BLaER1 (cell line): ENCODE results near the gene VPS26B.
"Not testable (repeated sequence)": the region's sequence is repeated elsewhere in the genome, so short reads cannot be mapped to it uniquely, and the experiment has no call there.

ENCODE experiments used
- H3K27ac ChIP-seq: shearing (Covaris generic); formaldehyde crosslinking; 2 replicates; pipeline ENCODE4 v1.8.1; 2022
- H3K27me3 ChIP-seq: shearing (Covaris generic); formaldehyde crosslinking; 2 replicates; pipeline ENCODE4 v1.8.1; 2022
- H3K36me3 ChIP-seq: shearing (Covaris generic); formaldehyde crosslinking; 2 replicates; pipeline ENCODE4 v1.8.1; 2022
- H3K4me1 ChIP-seq: shearing (Covaris generic); formaldehyde crosslinking; 2 replicates; pipeline ENCODE4 v1.8.1; 2022
- H3K4me2 ChIP-seq: shearing (Covaris generic); formaldehyde crosslinking; 2 replicates; pipeline ENCODE4 v1.8.1; 2022
- H3K4me3 ChIP-seq: shearing (Covaris generic); formaldehyde crosslinking; 2 replicates; pipeline ENCODE4 v1.8.1; 2022
- H3K9ac ChIP-seq: shearing (Covaris generic); formaldehyde crosslinking; 2 replicates; pipeline ENCODE4 v1.8.1; 2022
- H3K9me3 ChIP-seq: shearing (Covaris generic); formaldehyde crosslinking; 2 replicates; pipeline ENCODE4 v1.8.1; 2022
- H4K20me1 ChIP-seq: shearing (Covaris generic); formaldehyde crosslinking; 2 replicates; pipeline ENCODE4 v1.8.1; 2022
- Cebpa-rat ChIP-seq: shearing (Covaris generic); IDR thresholded peaks from 2 replicates; pipeline ENCODE4 v1.8.1; 2022

VPS26B gene

DNA sequence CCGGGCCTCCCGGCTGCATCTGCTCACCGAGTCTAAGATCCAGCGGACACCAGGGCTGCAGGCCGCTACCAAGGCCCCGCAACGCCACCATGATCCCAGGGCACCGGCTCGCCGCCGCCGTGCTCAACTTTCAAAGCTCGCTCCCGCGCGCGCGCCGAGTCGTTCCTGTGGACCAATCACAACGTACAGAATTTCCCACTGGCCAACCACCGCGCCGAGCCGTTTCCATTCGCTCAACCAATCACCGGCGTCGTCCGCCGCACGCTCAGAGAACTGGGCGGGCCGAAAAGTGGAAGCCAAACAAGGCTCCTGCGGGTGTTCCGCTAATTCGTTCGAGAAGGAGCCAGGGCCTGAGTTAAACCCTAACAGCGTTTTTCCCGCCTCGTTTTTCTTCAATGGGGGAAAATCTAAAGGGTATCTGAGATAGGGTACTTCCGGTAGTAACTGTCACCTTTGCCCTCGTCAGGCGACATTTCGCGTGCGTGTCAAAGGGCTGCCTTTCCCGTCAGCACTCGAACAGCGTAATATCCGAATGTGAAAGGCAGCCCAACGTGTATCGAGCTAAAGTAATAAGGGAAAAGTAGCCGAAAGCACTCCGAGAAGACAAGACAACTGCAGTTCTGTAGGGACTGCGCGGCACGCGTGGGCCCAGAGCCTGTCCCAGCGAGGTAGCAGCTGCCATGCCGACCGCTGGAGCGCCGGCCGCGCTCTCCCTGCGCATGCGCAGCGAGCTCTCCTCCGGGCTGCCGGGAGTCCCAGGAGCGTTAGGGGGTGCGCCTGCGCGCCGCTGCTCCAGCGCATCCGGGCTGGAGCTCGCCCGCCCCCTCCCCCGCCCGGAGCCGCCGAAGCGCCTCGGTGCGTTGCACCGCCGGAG, at the start of gene VPS26B, which contains the start of gene NCAPD3:
VPS26B (plus strand) TSS at position 836 of the 874 bp plus-strand sequence. CDS start 452 bp downstream, outside the sequence.
NCAPD3 (minus strand) TSS at position 132 of the 874 bp plus-strand sequence; CDS start at position 91, 41 bp downstream.
- peak within 1 kb of the TSS; percentile 79 for H3K27ac ChIP-seq
- peaks cover 62% of the 10 kb centered on the region for H3K4me1 ChIP-seq
- H3K9me3 ChIP-seq = no peaks in the 10 kb centered on the region
- H4K20me1 ChIP-seq = peaks cover 82% of the 10 kb centered on the region
- H3K27me3 ChIP-seq = peaks cover 29% of the 10 kb centered on the region
- TF ChIP-seq Cebpa-rat = no peak
- H3K36me3 ChIP-seq = peaks cover 16% of the 10 kb centered on the region
- peak within 1 kb of the TSS; percentile 83 for H3K9ac ChIP-seq
- peak within 1 kb of the TSS; percentile 91 for H3K4me3 ChIP-seq
- peak within 1 kb of the TSS; percentile 99 for H3K4me2 ChIP-seq

DNA sequence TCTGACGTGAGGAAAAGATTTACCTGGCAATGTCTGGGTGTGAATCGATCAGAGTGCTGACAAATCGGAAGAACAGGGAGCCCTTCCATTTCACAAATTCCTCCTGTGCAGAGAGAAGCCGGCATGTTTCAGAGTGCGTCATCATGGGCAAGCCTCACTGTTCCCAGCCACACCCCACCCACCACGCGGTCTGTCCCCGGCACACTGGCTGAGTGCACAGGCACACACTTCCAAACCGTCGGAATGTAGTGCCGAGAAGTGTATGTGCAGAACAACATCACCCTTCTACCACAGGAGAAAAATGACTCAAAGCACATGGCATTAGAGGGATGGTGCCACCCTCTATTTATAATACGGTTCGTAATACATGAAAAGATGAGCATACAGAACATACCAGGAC, 48.2 kb upstream of the VPS26B start:
- Histone ChIP-seq H3K9ac (no peak overlapping the region), H3K9me3 (no peaks in the 10 kb centered on the region), H3K4me1 (no peaks in the 10 kb centered on the region), H3K27ac (no peak overlapping the region), H3K36me3 (peaks cover 97% of the 10 kb centered on the region), H3K4me3 (no peak overlapping the region), H4K20me1 (no peaks in the 10 kb centered on the region), H3K4me2 (no peak overlapping the region), H3K27me3 (no peaks in the 10 kb centered on the region)
- TF ChIP-seq Cebpa-rat = no peak

DNA sequence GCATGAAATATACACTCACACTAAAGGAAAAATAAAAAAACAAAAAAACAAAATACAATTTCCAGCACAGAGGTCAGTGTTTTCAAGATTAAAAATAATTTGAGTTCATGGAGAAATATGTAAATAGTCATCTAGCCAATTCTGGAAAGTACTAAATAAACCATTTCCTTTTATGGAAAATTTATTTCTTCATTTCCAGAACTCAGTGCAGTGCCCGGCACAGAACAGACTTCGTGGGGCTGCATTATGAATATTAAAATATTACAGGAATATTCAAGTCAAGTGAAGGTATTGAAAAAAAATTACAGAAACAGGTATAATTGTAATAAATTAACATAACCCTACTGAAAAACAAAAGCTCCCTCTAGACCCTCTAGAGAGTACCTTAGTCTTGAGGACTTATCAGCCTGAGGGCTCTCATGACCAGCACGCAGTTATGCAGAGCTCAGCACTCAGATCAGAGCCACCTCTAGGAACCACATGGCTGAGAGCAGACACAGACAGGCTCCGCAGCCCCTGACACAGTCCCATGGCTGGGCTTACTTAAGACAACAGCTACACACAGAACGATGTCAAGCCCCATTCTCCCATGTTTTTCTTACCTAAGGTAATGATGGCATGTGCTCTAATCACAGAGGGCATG, 46.3 kb upstream of the VPS26B start:
- H3K9ac ChIP-seq = no peak overlapping the region
- H4K20me1 ChIP-seq = no peaks in the 10 kb centered on the region
- no peaks in the 10 kb centered on the region for H3K4me1 ChIP-seq
- no peak for TF ChIP-seq Cebpa-rat
- H3K4me2 ChIP-seq = no peak overlapping the region
- H3K36me3 ChIP-seq = peaks cover 97% of the 10 kb centered on the region
- no peak overlapping the region for H3K4me3 ChIP-seq
- H3K27ac ChIP-seq = no peak overlapping the region
- no peaks in the 10 kb centered on the region for H3K27me3 ChIP-seq
- H3K9me3 ChIP-seq = no peaks in the 10 kb centered on the region

DNA sequence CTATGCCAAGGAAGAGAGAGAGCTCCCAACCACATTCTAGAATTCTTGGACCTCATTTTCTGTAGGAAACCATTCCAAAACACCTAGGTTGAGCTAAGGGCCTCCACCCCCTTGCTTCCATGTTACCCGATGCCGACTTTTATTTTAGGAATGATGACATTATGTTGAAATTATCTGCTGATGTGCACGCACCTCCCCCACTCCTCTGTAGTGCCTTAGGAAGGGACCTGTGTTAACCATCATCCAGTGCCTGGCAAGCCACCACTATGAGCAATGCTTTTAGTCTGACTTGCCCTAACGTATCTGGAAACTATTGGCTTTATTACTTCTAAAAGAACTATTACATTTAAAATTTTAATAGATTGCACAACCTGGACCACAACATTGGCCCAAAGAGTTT, 42.8 kb upstream of the VPS26B start:
- no peak for TF ChIP-seq Cebpa-rat
- Histone ChIP-seq H3K27ac (no peak overlapping the region), H3K9ac (no peak overlapping the region), H3K4me2 (no peak overlapping the region), H4K20me1 (no peaks in the 10 kb centered on the region), H3K27me3 (no peaks in the 10 kb centered on the region), H3K9me3 (no peaks in the 10 kb centered on the region), H3K36me3 (peaks cover 95% of the 10 kb centered on the region), H3K4me1 (no peaks in the 10 kb centered on the region), H3K4me3 (no peak overlapping the region)

DNA sequence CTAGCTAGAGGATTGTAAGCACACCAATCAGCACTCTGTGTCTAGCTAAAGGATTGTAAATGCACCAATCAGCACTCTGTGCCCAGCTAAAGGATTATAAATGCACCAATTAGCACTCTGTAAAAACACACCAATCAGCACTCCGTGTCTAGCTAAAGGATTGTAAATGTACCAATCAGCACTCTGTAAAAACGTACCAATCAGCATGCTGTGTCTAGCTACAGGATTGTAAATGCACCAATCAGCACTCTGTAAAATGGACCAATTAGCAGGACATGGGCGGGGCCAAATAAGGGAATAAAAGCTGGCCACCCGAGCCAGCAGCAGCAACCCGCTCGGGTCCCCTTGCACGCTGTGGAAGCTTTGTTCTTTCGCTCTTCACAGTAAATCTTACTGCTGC, 36.4 kb upstream of the VPS26B start:
- not testable (repeated sequence) for H3K4me3 ChIP-seq, H3K4me1 ChIP-seq, H3K9ac ChIP-seq, H3K27ac ChIP-seq, H3K27me3 ChIP-seq, H4K20me1 ChIP-seq, H3K4me2 ChIP-seq
- Histone ChIP-seq H3K36me3 (peaks cover 93% of the 10 kb centered on the region), H3K9me3 (peaks cover 22% of the 10 kb centered on the region)

DNA sequence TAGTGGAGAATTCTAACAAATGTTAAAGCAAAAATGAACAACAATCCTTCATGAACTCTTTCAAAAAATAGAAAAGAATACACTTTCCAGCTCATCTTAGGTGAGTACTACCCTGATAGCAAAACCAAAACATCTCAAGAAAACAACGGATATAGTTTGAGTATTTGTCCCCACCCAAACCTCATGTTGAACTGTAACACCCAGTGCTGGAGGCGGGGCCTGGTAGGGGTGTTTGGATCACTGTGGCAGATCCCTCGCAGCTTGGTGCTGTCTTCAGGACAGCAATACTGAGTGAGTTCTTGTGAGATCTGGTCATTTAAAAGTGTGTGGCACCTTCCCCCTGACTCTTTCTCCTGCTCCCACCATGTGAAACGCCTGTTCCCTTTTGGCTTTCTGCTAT, 27.7 kb upstream of the VPS26B start:
- no peaks in the 10 kb centered on the region for H3K4me1 ChIP-seq
- H3K4me2 ChIP-seq = no peak overlapping the region
- no peaks in the 10 kb centered on the region for H3K27me3 ChIP-seq
- no peak overlapping the region for H3K9ac ChIP-seq
- no peak overlapping the region for H3K27ac ChIP-seq
- H3K9me3 ChIP-seq = no peaks in the 10 kb centered on the region
- no peak for TF ChIP-seq Cebpa-rat
- peaks cover 92% of the 10 kb centered on the region for H3K36me3 ChIP-seq
- H4K20me1 ChIP-seq = no peaks in the 10 kb centered on the region
- no peak overlapping the region for H3K4me3 ChIP-seq

DNA sequence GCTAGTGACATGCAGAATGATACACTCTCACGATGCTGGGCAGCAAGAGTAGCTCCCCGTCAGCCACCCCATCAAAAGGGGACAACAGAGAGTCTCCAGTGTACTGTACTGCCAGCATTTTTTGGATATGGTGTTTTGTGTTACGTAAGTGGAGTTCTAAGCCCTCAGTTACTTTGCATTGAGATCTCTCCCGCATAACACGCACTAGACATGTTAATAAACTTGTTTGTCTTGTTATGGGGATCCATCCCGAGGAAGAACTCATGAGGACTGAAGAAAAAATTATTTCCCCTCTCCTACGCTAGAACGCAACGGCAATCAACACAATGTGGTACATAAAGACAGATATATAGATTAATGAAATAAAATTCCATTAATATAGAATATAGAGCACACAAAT, 24.9 kb upstream of the VPS26B start:
- no peaks in the 10 kb centered on the region for H4K20me1 ChIP-seq
- no peak for TF ChIP-seq Cebpa-rat

DNA sequence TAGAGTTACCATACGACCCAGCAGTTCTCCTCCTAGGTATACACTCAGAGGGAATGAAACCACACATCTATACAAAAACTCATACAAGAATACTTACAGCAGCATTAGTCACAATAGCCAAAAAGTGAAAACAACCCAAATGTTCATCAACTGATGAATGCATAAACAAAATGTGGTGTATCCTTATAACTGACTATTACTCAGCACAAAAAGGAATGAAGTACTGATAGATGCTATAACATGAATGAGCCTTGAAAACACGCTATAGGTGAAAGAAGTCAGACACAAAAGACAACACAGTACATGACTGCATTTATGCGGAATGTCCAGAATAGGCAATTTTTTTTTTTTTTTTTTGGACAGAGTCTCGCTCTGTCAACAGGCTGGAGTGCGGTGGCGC, 23.8 kb upstream of the VPS26B start:
- H3K4me3 ChIP-seq = no peak overlapping the region
- no peaks in the 10 kb centered on the region for H3K4me1 ChIP-seq
- H3K9ac ChIP-seq = no peak overlapping the region
- H3K27ac ChIP-seq = no peak overlapping the region
- no peaks in the 10 kb centered on the region for H4K20me1 ChIP-seq
- H3K9me3 ChIP-seq = no peaks in the 10 kb centered on the region
- H3K4me2 ChIP-seq = no peak overlapping the region
- H3K27me3 ChIP-seq = no peaks in the 10 kb centered on the region
- no peak for TF ChIP-seq Cebpa-rat
- H3K36me3 ChIP-seq = peaks cover 95% of the 10 kb centered on the region

More for the DNA sequence above, 24.9 kb upstream of the VPS26B start:
- H3K9me3 ChIP-seq = no peaks in the 10 kb centered on the region
- H3K27ac ChIP-seq = no peak overlapping the region
- no peak overlapping the region for H3K4me3 ChIP-seq
- H3K9ac ChIP-seq = no peak overlapping the region
- no peak overlapping the region for H3K4me2 ChIP-seq
- no peaks in the 10 kb centered on the region for H3K4me1 ChIP-seq
- H3K36me3 ChIP-seq = peaks cover 95% of the 10 kb centered on the region
- H3K27me3 ChIP-seq = no peaks in the 10 kb centered on the region

DNA sequence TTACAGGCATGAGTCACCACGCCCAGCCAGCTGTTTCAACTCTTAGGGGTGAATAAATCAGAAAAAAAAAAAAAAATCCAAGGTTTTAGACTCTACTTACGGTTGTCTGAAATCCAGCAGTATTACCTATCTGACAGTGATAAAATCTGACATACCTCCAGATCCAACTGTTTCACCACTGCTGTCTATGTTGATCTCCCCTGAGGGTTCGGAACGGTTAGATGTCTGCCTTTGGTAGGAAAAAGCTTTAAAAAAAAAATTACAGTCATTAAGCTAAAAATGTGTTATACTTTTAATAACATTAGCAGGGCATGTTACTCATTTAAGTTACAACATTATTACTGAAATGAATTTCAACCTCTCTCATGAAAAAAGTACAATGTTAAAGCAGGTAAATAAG, 21.8 kb upstream of the VPS26B start:
- Histone ChIP-seq H3K27me3 (no peaks in the 10 kb centered on the region), H3K36me3 (peaks cover 91% of the 10 kb centered on the region), H3K4me2 (no peak overlapping the region), H4K20me1 (no peaks in the 10 kb centered on the region), H3K9me3 (no peaks in the 10 kb centered on the region), H3K27ac (no peak overlapping the region), H3K4me3 (no peak overlapping the region), H3K4me1 (no peaks in the 10 kb centered on the region), H3K9ac (no peak overlapping the region)
- TF ChIP-seq Cebpa-rat = no peak

DNA sequence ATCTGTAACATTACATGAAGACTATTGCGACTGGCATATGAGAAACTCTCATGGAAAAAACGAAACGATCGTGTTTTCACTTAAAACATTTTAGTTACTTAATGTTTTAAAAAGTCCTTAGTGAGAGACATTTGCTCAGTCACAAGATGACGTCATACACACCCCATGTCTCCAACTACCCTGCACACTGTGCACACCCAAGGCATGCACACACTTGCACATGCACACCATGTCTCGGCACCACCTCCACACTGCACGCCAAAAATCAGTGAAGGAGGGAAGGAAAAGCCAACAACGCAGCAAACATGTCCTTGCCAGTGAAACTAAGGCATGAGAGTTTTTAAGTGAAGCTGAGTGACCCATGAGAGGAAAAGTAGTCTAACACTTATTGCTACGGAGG, 18.7 kb upstream of the VPS26B start:
- TF ChIP-seq Cebpa-rat = no peak
- Histone ChIP-seq H3K27me3 (no peaks in the 10 kb centered on the region), H3K4me2 (no peak overlapping the region), H3K9me3 (no peaks in the 10 kb centered on the region), H3K9ac (no peak overlapping the region), H3K4me1 (no peaks in the 10 kb centered on the region), H3K4me3 (no peak overlapping the region), H4K20me1 (no peaks in the 10 kb centered on the region), H3K36me3 (peaks cover 92% of the 10 kb centered on the region), H3K27ac (no peak overlapping the region)
